GM21717 (cell line): Measurements from ENCODE around the gene CPED1.
"Not testable (repeated sequence)": the region's sequence is repeated elsewhere in the genome, so short reads cannot be mapped to it uniquely, and the experiment has no call there.

Source experiments
- ATAC-seq: cut with Tn5 transposase; IDR thresholded peaks from one replicate; pipeline ENCODE4 v1.9.1; 2021; ENCODE audit warnings: mild to moderate bottlenecking, moderate library complexity; ENCODE audit not compliant: unreplicated experiment

CPED1 gene

DNA sequence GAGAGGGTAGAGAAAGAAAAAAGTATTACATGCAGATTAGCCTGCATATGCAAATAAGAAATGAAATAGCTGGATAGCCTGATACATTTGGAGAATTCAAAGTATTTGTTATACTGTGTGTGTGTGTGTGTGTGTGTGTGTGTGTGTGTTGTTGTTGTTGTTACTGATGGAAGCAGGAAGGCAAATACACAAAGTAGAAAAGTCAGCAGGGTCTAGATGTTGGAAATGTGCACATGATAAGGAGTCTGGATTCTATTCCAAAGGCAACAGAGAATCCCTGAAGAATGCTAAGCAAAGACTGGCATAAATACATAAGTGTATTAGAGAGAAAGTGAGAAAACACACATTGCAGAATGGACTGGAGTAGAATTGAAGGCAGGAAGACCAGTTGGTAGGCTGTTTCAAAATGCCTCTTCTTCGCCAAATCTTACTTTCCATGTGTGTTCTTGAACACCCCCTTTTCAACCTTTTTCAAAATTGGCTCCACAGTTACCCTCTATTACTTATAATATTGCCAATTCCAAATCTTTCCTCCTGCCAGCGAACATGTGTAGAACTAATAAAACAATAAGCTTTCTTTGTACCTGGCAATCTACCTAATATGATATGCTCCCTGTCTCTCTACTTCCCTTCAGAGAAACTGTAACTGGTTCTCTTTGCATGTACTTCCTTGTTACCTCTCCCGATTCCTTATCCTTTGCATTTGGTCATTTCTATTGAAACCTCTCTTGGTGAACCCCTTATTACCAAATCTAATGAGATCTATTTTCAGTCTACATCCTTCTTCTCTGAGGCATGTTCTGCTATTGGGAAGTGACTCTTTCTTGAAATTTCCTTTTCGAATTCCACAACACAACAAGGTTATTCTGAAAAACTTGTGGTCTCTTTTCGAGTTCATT lies 6.2 kb downstream of the CPED1 start:
- no peak for ATAC-seq

GRCh38 chr7:120995654-120996053 lies 7.1 kb downstream of the CPED1 start:
- no peak for ATAC-seq

DNA sequence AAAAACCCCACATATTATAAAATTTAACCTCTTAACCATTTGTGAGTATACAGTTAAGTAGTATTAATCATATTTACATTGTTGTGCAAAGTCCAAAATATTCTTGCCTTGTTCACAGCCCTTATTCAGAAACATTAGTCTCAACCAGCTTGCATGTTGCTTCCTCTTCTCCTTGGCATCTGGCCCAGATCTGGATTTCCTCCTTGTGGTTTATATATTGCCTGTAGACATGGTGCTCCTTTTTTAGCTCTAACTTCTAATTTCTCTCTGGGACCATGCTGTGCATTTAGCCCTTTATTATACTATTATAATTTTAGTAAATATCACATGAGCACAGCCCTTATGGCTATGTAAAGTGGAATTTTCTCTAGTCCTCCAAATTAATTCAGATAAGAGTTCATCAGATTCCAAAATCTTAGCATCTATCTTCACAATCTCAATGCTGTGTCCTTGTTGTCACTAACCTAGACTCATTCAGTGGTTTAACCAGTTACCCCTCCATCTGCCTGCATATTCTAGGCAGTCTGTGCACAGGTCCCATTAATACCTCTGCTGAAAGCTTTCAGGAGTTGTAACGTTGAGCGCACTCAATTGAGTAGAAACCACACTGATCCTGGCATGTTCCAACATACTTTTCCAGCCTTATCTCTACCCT lies 7.9 kb downstream of the CPED1 start:
- no peak for ATAC-seq

- no peak for ATAC-seq
Observed at GRCh38 chr7:120996988-120997345, 8.5 kb downstream of the CPED1 start.

- no peak for ATAC-seq
Observed at GRCh38 chr7:120997882-120998474, 9.5 kb downstream of the CPED1 start.

GRCh38 chr7:120998520-120998919 lies 10.0 kb downstream of the CPED1 start:
- no peak for ATAC-seq

- ATAC-seq = no peak
Observed at GRCh38 chr7:120998996-120999565, 10.6 kb downstream of the CPED1 start.

GRCh38 chr7:121000081-121000983 lies 11.8 kb downstream of the CPED1 start:
- no peak for ATAC-seq

- no peak for ATAC-seq
Observed at GRCh38 chr7:121001234-121001906, 12.9 kb downstream of the CPED1 start.

- no peak for ATAC-seq
Observed at GRCh38 chr7:121002048-121002756, 13.7 kb downstream of the CPED1 start.

DNA sequence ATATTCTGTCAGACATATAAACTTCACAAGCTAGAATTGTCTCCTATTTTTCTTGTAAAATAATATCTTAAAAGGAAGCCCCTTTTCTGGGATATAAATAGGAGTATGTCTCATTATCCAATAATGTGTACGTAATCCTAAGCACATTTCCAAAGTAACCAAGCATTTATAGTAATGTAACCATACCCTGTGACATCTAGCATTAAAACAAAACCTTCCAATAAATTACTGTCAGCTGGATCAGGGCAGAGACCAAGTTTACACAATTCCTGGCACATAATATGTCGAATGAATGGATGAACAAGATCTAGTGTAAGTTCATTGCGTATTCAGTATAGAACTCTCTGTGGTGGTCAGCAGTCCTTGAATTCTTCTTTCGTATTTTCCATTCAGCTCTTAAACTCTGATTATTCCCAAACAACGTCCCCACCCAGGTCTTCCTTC lies 14.3 kb downstream of the CPED1 start:
- ATAC-seq = no peak

DNA sequence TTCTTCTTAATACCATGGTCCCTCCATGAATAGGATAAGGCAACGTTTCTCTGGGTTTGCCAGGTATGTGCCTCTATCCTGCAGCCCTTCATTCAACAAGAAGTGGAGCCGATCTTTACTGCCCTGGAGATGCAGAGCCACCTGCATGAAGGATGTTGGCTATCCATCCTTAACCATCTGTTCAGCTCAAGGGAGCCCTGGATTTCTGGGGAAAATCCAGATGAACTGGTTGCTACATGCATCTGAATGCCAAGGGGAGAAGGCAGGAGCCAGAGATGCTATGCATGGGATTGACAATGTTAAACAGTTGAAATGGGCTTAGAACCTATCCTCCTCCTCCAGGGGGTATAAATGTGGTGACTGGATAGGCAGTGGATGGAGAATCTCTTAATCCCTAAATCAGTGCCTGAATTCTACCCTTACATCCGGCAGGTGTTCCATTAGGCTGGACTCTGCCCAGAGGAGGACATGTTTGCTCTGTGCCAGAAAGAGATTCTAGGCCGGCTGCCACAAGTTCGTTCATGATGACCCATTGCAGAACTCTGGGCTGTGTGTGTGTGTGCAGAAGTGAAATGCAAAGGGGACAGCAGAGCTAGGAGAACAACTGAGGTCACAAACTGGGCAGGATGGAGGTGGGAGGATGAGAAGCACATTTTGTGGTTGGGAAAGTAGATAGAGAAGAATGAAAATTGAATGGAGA lies 15.6 kb downstream of the CPED1 start:
- no peak for ATAC-seq

GRCh38 chr7:121005058-121005457 lies 16.5 kb downstream of the CPED1 start:
- not testable (repeated sequence) for ATAC-seq

- no peak for ATAC-seq
Observed at GRCh38 chr7:121005996-121006584, 17.6 kb downstream of the CPED1 start.

DNA sequence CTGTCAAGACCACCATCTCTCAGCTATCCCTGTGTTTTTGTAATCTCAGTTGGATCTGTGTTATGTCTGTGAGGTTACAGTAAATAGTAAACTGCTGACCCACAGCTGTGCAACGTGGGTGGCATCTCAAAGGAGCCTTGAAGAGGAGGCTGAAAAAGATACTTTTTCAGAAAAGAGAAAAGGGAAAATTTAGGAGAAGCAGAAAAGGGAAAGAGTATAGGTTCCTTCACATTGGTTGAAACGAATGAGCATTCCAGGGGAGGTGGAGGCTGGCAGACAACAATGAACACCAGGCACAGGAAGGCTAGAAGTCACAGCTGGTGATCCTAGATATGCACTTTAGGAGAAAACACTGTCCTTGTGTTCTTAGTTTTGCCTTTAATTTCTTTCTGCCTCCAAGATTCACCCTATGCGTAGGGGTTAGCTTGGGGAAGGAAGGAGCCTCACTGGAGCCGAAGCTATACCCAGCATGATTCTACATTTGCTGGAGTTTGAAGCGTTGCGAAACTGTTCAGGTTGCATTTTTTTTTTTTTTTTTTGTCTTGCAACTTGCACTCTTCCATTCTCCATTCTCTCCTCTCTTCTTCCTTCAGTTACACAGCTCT lies 18.3 kb downstream of the CPED1 start:
- no peak for ATAC-seq

DNA sequence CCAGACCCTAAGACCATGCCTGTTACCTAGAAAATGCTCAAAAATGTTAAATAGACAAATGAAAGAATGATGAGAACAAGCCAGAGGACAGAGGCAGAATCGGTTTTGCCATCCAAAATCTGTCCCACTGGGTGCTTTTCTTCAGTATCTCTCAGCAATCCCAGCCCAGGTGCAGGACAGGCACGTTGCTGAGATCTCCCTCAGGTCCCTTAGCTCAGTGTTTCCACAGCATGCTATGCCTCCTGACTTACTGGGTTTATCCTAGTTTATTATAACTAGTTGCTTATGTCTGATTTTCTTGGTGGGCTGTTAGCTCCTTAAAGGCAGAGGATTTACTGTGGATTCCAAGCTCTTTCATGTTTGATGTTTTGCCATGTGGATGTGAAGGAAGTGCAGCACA lies 20.3 kb downstream of the CPED1 start:
- no peak for ATAC-seq

GRCh38 chr7:121011401-121011800 lies 22.9 kb downstream of the CPED1 start:
- no peak for ATAC-seq
